Right renal cortex interstitium (tissue), 3 donors: ENCODE measurements around the gene SLC35F1. TPM values are rescaled to one million over a fixed set of nuclear protein-coding genes. Genes with fewer than 3 reads are reported as not detected.

ENCODE experiments used
- DNase-seq, 3 donors: peaks; one replicate each; pipeline ENCODE4 v3.0.0-alpha.2; 2013; ENCODE audit warnings: low read depth in 3 of 3, low spot score in 2 of 3
- polyA plus RNA-seq, 3 donors: library from polyadenylated mRNA; unstranded; fragments of 120-200 nt; gene quantifications; one replicate each; pipeline ENCODE4 v1.2.1, GENCODE V29; 2013; ENCODE audit not compliant: insufficient read length in 3 of 3

Gene SLC35F1
- polyA plus RNA-seq, 3 donors, result 3.1 to 3.6 (median 3.3) TPM

DNA sequence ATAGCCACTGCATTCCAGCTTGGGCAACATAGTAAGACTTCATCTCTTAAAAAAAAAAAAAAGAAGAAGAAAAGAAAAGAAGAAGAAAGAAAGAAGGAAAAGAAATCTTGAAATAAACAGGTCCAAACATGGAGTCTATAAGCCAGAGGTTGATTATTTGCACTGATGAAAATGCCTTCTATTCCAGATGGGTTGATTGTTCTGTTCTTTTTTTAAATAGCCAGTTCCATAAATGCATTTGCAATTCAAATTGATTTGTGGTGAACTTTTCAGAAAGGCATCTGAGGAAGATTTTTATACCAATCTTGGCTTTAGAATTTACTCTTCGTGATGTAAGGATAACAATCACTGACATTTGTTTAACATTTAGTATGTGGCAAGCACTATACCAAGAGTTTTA lies 397.3 kb downstream of the SLC35F1 start:
- no peak for DNase-seq

DNA sequence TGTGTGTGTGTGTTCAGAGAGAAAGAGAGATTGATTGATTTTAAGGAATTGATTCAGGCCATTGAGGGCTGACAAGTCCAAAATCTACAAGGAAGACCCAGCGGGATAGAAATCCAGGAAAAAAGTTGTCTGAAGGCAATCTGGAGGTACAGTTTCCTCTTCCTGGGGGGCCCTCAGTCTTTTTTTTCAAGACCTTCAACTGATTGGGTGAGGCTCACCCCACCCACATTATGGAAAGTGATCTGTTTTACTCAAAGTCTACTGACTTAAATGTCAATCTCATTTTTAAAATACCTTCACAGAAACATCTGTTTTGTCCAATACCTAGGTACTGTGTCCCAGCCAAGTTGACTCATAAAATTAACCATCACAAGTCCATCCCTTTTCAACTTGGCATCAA lies 398.0 kb downstream of the SLC35F1 start:
- DNase-seq, result no peak

- no peak for DNase-seq
Measured at GRCh38 chr6:118306392-118307238, 399.6 kb downstream of the SLC35F1 start.

- DNase-seq, result no peak
Measured at GRCh38 chr6:118307581-118307980, 400.5 kb downstream of the SLC35F1 start.

DNA sequence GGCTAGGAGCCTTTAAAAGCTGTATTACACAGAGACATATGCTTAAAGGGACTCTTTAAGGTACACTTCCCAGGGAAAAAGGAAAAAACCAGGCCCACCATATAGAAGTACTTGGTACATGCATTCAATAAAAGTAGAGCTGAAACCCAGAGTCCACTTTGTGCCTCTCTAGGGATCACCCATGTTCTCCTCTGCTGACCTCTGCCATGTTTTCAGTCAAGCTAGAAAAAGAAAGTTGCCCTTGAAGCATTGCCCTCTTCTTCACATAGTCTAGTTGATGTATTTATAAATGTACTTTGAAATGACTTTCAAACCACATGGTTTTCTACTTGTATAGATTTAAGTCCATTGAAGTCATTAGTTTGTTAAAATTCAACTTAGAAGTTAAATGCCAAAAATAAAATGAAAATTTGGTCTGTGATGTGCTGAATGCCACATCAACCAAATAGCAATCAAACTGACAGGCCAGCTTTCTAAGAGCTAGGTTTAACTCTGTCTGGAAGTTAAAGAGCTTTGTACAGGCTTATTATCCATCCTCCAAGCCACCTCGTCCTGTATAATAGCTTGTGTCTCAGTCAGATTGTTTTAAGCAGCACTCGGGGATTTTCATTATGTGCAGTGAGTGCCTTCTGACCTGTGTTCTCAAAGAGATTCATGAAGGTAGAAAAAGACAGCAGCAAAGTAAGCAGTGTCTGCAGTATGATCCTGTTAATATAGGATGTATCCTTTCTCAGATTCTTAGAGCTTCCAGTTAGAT lies 402.5 kb downstream of the SLC35F1 start:
- no peak for DNase-seq

- no peak for DNase-seq
Measured at GRCh38 chr6:118313208-118313607, 406.1 kb downstream of the SLC35F1 start.

DNA sequence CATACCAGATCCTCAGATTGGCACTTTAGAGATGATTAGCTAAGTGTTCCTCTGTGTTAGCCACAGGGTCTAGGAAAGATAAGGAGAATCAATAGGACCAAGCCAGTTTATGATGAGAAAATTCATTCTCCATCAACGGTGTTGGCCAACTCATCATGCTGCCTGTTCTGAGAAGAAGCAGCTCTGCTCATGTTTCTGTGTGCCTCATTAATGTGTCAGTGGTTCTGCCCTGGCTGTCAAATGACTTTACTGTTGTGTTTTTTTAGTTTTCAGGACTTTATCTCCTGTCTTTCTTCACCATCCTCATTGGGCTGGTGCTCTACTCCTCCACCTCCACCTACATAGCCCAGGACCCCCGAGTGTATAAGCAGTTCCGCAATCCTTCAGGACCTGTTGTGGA lies 406.7 kb downstream of the SLC35F1 start:
- DNase-seq, result no peak

DNA sequence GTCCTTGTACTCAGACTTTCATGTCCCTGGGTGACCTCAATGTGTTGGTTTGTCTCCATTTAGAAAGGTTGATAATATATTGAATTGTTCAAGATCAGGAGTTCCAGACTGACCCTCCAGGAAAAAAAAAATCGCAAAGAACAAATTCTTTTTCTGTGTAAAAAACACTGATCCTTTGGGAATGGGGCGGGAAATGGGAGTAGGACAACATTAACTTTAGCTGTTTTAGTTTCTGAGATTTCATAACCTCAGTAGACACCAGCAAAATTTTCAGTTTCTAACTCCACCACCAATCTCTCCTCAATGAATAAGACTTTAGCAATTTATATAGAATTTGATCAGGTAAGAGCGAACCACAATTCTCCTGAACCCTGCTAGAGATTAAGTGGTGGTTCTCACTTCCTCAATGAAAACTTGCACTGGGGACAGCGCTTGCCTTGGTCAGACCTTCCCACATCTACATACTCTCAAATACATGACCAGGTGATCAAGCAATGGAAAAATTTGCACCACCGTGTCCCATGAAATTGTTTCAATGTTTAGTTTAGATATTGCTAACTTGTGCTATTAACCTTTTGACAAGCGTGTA lies 409.8 kb downstream of the SLC35F1 start:
- DNase-seq, result no peak

DNA sequence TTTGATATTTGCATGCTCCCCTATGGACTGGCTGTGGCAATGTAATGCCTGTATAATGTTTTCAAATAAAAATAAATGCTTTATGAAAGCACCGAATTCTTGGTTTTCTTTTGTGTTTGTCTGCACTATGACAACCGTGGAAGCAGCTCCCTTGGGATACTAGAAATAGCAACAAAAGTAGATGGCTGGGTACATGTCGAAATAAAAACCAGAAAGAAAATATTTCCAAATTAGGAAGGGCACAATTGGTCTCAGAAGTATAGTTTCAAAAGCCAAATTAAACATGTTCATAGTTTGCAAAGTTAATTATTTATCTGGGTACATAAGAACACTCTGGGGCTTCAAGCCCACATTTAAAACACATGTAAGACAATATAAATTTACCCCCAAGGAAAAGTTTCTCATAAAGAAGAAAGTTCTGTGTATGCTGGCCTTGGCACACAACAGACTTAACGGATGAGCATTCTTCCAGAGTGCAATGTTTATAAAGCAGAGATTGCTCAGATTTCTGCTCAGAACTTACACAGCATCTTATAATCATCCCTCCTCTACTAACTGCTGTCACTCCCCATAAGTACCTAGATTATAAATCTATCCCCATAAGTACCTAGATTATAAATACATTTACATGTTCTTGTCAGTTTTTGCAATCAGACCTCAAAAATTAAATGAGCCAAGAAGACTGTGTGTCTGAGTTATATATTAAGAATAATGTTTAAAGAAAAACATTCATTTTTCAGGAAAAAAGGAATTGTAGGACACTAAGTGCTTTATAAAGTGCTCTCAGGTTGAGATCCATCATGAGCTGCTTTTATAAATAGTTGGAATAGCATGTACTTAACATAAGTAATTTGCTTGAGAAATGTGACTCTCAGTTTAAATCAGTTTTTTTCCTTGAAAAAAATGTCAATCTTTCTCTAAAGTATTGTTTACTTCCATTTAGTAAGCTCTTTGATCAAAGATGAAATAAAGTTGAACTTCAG lies 410.8 kb downstream of the SLC35F1 start:
- no peak for DNase-seq

GRCh38 chr6:118318648-118319047 lies 411.6 kb downstream of the SLC35F1 start:
- no peak for DNase-seq

DNA sequence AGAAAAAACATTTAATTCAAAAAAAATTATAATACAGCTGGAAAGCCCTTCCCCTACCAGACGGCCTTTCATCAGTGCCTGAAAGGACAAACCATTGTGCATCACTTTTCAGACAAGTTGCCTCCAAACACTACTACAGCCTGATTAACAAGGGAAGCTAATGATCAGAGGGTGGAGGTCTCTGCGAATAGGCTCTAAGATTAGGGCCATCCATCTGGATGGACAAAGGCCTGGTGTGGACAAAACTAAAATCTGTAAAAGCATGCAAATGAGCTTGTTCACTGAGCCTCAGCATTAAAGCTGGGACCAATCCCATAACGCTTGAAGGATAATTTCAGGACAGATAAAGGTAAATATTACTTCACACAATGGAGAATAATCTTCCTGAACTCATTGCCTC lies 412.4 kb downstream of the SLC35F1 start:
- DNase-seq, result no peak

GRCh38 chr6:118319894-118320649 lies 413.0 kb downstream of the SLC35F1 start:
- no peak for DNase-seq

DNA sequence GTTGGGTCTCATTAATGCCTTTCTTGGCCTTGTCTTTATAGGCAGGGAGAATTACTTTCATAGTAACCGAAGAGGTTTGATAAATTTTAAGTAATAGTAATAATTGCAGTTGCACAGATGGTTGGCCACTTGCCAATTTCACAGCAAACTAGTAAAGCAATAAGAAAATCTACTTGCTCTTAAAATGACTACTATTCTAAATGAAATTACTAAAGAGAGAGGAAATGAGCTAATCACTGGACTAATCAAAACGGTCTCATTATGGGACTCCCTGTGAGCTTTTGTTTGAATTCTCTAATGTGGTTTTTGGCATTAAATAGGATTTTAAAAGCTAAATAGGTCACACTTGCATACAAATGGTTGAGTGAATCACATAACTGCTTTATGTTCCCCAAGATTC lies 413.6 kb downstream of the SLC35F1 start:
- DNase-seq, result no peak

- no peak for DNase-seq
Measured at GRCh38 chr6:118324116-118324515, 417.1 kb downstream of the SLC35F1 start.

DNA sequence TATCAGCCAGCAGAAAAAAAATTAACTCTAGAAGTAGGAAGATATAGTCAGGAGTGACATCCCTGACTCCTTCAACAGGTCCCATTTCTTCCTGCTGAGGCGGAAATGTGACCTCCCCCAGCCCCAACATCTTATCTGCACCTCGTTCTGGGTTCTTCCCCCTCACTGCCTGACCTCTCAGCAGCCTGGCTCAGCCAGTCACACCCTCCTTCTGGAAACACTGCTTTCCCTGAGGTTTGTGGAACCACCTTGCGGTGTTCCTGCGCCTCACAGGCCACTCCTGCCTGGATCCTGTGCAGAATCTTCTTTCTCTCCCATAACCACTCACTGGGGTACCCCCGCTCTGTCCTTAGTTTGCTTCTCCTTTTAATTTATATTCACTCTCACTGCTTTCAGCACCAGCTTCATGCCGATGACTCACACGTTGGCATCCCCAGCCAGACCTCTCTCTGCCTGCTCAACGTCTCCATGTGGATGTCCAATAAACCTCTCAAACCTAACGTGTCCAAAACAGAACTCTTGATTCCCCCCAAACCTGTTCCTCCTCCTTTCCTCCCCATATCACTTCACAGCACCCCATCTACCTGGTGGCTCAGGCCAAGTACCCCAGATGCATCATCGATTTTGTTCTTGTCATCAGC lies 418.3 kb downstream of the SLC35F1 start:
- no peak for DNase-seq

- DNase-seq, result no peak
Measured at GRCh38 chr6:118326712-118327111, 419.6 kb downstream of the SLC35F1 start.

GRCh38 chr6:118327237-118327636 lies 420.2 kb downstream of the SLC35F1 start:
- no peak for DNase-seq

- no peak for DNase-seq
Measured at GRCh38 chr6:118333772-118334171, 426.7 kb downstream of the SLC35F1 start.

DNA sequence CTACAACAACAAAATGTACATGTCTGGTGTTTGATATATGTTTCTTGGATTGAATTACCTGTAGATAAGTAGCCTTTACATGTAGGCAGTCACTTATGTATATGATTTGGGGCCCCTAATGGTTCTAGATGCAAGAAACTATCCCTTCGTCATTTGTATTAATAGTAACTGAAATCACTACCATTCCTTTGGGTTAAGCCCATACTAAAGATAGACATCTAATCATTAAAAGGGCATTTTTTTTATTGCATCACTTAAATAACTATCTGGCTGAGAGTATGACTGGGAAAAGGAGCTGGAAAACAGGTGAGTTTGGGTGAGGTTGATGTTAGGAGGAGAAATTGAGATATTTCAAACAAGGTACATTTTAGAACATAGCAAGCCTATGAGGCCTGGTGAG lies 427.6 kb downstream of the SLC35F1 start:
- DNase-seq, result no peak
